Astrocyte of the cerebellum (primary cell): ENCODE measurements around the gene TIMM17B.
A peak's percentile ranks its signal among the peaks of the same experiment; 100 is the strongest.
"Not testable (repeated sequence)": the region's sequence is repeated elsewhere in the genome, so short reads cannot be mapped to it uniquely, and the experiment has no call there.

Source experiments
- DNase-seq: peaks from one replicate; pipeline ENCODE4 v3.0.0-alpha.2; 2011; ENCODE audit warnings: low read depth
- H3K4me3 ChIP-seq: 2 replicates; pipeline ENCODE4 v1.5.1; 2011; ENCODE audit warnings: mild to moderate bottlenecking, low read depth, low read length, moderate library complexity
- in situ Hi-C: cut with HindIII; loops from 2 replicates; pipeline ENCODE4 v1.10.0; 2017; ENCODE audit warnings: low sequenced_read_pairs
- TF ChIP-seq, protein P1 (sequence below): IDR thresholded peaks from 2 replicates; pipeline ENCODE4 v1.5.1; 2012; ENCODE audit warnings: low read length, low read depth, moderate library complexity, mild to moderate bottlenecking; ENCODE audit errors: missing control alignments

The TIMM17B gene

GRCh38 chrX:48890934-48891401, 6.6 kb downstream of the TIMM17B start:
- in situ Hi-C loops = no loop called here
- peak overlapping the region; percentile 45 for H3K4me3 ChIP-seq
- no peak for DNase-seq
- TF ChIP-seq, protein P1, sequence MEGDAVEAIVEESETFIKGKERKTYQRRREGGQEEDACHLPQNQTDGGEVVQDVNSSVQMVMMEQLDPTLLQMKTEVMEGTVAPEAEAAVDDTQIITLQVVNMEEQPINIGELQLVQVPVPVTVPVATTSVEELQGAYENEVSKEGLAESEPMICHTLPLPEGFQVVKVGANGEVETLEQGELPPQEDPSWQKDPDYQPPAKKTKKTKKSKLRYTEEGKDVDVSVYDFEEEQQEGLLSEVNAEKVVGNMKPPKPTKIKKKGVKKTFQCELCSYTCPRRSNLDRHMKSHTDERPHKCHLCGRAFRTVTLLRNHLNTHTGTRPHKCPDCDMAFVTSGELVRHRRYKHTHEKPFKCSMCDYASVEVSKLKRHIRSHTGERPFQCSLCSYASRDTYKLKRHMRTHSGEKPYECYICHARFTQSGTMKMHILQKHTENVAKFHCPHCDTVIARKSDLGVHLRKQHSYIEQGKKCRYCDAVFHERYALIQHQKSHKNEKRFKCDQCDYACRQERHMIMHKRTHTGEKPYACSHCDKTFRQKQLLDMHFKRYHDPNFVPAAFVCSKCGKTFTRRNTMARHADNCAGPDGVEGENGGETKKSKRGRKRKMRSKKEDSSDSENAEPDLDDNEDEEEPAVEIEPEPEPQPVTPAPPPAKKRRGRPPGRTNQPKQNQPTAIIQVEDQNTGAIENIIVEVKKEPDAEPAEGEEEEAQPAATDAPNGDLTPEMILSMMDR = no peak

GRCh38 chrX:48890296-48890925, 7.2 kb downstream of the TIMM17B start:
- TF ChIP-seq, protein P1 = no peak

DNA sequence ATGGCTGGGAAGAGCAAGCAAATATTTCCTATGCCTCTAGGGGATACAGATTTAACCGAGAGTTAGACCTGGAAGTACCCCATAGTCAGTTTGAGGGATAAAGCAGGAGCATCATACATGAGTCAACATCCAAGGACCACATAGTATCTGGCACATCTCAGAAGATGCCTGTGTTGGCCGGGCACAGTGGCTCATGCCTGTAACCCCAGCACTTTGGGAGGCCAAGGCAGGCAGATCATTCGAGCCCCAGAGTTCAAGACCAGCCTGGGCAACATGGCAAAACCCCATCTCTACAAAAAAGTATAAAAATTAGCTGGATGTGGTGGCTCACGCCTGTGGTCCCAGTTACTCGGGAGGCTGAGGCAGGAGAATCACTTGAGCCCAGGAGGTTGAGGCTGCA, 11.0 kb downstream of the TIMM17B start:
- DNase-seq, H3K4me3 ChIP-seq, in situ Hi-C loops: not testable (repeated sequence)

More at GRCh38 chrX:48890296-48890925, 7.2 kb downstream of the TIMM17B start:
- peak overlapping the region; percentile 45 for H3K4me3 ChIP-seq
- no peak for DNase-seq
- in situ Hi-C loops = no loop called here

DNA sequence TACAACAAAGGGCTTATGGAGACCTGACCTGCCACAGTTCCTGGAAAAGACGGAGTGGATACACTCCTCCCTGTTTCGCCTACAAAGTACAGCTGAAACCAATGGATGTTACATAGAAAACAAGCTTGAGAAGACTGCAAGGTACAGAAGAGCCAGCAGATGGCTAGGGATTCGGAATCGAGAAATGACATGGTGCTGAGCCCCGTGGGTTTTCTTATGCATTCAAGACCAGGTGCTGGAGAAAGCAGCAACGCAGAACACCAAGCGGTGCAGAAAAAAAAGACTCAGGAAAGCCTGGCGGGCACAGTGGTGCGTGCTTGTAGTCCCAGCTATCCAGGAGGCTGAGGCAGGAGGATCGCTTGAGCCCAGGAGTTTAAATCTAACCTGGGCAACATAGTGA, 13.8 kb downstream of the TIMM17B start:
- in situ Hi-C loops = no loop called here
- TF ChIP-seq, protein P1 = no peak

DNA sequence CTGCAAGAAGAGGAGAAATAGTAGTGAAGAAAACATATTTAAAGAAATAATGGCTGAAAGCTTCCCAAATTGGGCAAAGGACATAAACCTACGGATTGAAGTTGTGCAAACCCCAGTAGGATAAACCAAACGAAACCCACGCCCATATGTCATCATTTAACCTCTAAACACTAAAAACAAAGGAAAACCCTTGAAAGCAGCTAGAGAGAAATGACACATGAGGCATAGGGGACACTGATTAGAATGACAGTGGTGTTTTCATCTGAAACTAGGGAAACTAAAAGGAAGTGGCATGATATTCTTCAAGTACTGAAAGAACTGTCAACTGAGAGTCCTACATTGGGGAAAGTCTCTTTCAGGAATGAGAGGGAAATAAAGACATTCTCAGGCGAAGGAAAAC, 20.6 kb downstream of the TIMM17B start:
- DNase-seq, in situ Hi-C loops, H3K4me3 ChIP-seq: not testable (repeated sequence)

More for the DNA sequence above, 13.8 kb downstream of the TIMM17B start:
- no peak overlapping the region for H3K4me3 ChIP-seq
- DNase-seq = no peak

GRCh38 chrX:48872017-48872416, 25.6 kb downstream of the TIMM17B start:
- in situ Hi-C loops, DNase-seq: not testable (repeated sequence)

GRCh38 chrX:48864210-48864609, 33.4 kb downstream of the TIMM17B start:
- DNase-seq = peak; percentile 23
- in situ Hi-C loops = no loop called here
- TF ChIP-seq, protein P1 = no peak
- H3K4me3 ChIP-seq = no peak overlapping the region

More at GRCh38 chrX:48872017-48872416, 25.6 kb downstream of the TIMM17B start:
- H3K4me3 ChIP-seq = not testable (repeated sequence)

DNA sequence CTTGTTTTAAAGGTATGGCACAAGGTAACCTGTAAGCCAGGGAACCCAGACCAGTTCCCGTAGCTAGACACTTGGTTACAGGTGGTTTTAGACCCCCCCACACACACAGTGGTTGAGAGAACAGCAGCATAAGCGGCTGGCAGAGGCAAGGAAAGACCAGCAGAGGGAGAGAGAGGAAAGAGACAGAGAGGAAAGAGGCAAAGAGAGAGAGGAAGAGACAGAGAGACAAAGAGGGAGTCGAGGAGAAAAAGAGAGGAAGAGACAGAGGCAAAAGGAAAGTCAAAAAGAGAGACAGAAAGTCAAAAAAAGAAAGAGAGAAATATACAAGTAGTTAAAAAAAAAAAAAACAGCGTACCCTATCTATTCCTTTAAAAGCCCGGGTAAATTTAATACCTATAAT, 42.7 kb downstream of the TIMM17B start:
- TF ChIP-seq, protein P1 = peak; percentile 42
- in situ Hi-C loops = no loop called here
- DNase-seq = no peak
- no peak overlapping the region for H3K4me3 ChIP-seq

GRCh38 chrX:48854121-48854804, 43.3 kb downstream of the TIMM17B start:
- H3K4me3 ChIP-seq, DNase-seq, in situ Hi-C loops: not testable (repeated sequence)

- H3K4me3 ChIP-seq, DNase-seq, in situ Hi-C loops: not testable (repeated sequence)
Measured at GRCh38 chrX:48853494-48853893, 44.1 kb downstream of the TIMM17B start.
